ENCODE data around the gene PANK4.

PANK4 gene

GRCh38 chr1:2544093-2544874 is 17.9 kb upstream of the PANK4 start:
- peak; percentile 80 for DNase-seq

GRCh38 chr1:2543543-2544092 is 17.2 kb upstream of the PANK4 start:
- peak; percentile 61 for DNase-seq

DNA sequence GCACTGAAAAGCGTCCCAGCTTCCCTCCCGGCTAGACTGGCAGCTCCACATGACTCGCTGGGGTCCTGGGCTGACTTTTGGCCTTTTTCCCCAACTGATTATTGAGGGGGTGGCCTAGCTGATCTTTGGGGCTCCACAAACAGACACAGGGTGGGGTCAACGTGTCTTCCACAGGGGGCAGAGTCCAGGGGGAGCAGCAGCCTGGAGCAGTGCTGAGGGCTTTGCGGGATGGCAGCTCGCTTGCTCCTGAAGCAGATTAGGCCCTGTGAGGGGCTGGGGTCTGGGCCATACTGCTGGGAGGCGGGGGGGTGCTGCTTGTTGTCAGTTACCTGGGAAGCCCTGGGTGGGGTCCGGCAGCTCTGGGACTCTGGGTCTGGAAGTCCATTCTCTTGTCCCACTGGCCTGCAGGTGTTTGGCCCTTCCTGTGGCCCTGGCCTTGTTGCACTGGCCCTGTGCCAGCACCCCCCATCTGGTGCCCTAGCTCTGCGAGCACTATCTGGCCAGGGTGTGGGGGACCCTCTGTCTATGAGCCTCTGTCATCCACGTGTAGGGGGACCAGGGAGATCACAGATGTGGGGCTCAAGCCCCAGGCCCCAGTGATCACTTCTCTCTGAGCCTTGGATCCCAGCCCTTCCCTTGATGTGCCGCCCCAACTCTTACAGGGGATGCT is 16.0 kb upstream of the PANK4 start:
- DNase-seq = no peak

GRCh38 chr1:2541619-2542245 is 15.3 kb upstream of the PANK4 start:
- peak; percentile 81 for DNase-seq

DNA sequence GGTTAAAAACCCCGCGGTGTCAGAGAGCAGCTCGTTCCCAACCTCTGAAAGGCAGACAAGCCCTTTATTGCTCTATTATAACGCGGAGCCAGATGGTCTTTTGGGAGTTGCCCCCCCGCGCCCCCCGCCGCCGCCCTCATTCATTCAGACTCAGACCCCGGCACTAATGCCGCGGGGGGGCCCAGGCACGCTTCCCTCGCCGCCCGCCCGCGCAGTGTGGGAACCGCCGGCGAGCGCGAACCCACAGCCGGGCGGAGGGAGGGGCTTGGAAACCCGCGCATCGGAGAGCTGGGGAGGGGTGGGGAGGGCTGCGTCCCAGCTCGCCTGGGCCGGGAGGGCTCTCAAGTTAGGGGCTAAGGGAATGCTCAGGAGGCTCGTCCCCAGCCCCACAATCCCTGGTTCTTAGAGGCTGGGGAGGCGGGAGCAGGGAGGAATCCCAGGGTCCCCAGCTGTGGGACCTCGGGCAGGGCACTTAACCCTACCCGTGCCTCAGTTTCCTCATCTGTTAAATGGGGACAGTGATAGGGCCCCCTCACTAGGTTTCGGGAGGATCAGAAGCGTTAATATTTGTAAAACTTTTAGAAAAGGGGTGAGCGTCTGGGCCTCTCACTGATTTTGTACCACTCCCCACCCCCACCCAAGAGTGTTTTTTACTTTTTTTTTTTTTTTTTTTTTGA is 14.6 kb upstream of the PANK4 start:
- no peak for DNase-seq

DNA sequence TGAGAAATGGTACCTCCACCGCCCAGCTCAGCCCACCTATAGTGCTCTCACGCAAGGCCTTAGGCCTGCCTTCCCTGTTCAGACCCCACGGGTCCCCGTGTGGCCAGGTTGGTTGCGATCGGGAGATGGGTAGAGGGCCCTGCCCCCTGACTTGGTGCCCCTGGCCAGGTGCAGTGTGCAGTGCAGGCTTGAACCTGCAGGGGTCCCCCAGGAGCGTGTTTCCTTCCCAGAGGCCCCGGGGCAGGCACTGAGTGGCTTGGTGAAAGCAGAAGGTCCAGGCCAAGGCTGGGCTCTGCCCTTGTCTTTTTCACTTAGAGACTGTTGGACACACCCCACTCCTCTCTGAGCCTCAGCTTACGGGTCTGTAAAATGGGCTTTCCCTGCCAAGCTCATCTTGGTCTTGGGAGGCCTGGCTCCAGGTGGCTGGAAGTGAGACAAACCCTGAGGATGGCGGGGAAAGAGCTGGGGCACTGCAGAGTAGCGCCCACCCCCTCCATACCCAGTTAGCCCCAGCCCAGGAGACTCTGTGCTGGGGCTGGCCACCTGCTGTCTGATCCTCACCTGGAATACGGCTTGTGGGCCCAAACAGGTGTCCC is 13.0 kb upstream of the PANK4 start:
- peak; percentile 43 for DNase-seq

- DNase-seq = no peak
These were observed 12.5 kb upstream of the PANK4 start for GRCh38 chr1:2538872-2539271.

- DNase-seq = no peak
These were observed 12.0 kb upstream of the PANK4 start for GRCh38 chr1:2538376-2538775.

DNA sequence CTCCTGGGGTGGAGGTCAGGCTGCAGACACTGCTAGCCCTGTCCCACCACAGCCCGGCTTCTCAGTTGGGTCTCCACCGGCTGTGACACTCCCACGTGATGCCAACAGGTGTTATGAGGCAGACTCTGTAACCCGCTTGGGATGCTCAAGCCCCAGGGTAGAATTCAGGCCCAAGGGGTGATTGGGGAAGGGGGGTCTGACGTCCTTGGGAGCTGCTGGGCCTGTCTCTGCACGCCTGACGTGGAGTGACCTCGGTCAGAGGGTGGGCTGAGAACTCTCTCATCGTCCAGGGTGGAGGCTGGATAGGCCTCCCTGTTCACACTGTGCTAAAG is 11.4 kb upstream of the PANK4 start:
- no peak for DNase-seq

DNA sequence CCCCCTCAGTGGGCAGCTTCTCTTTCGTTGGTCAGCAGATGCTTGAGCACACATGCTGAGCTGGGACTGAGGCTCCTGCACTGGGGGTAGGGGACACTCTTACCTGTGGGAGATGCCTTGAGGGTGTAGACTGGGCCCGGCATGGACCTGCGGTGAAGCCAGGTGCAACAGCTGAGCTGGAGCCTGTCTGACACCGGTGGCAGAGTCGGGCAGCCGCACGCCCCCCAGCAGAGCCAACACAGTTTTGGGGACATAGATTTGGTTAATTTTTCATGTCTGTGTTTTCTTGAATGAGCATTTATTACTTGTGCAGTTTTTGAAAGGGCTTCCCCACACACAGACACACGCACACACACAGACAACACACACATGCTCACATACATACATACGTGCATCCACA is 9.6 kb upstream of the PANK4 start:
- DNase-seq = no peak

- DNase-seq = no peak
These were observed 9.1 kb upstream of the PANK4 start for GRCh38 chr1:2535455-2535854.

DNA sequence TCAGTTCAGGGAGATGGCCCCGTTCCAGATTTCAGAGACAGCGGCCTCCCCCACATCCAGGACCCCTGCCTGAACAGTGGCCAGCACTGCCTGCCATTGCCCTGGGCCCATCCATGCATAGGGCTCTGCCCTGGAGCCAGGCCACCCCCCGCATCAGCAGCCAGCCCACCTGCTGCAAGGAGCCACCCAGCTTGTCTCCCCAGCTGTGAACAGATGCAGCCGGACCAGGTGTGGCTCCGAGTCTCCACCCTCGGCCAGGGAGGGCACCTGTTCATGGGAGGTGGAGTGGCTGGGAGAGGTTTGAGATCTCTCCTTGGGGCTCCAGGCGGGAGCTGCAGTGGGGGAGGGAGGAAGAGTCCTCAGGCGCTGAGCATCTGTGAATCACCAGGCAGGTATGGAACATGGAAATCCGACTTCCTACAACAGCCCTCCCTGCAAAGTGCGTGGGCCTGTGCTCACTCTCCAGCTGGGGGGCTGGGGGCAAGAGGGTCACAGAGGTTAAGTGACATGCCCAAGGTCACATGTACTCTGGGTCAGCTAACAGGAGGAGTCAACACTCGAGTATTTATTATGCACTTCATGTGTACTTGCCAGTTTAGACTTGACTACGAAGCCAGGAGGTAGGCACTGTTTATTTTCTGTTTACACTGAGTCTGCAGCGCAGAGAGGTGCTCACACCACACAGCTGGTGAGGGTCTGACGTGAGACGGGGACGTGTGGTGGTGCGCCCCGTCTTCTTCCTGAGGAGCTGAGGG is 8.5 kb upstream of the PANK4 start:
- DNase-seq = no peak

GRCh38 chr1:2534315-2534686 is 7.9 kb upstream of the PANK4 start:
- DNase-seq = no peak

- DNase-seq = no peak
These were observed 7.0 kb upstream of the PANK4 start for GRCh38 chr1:2533365-2533764.

DNA sequence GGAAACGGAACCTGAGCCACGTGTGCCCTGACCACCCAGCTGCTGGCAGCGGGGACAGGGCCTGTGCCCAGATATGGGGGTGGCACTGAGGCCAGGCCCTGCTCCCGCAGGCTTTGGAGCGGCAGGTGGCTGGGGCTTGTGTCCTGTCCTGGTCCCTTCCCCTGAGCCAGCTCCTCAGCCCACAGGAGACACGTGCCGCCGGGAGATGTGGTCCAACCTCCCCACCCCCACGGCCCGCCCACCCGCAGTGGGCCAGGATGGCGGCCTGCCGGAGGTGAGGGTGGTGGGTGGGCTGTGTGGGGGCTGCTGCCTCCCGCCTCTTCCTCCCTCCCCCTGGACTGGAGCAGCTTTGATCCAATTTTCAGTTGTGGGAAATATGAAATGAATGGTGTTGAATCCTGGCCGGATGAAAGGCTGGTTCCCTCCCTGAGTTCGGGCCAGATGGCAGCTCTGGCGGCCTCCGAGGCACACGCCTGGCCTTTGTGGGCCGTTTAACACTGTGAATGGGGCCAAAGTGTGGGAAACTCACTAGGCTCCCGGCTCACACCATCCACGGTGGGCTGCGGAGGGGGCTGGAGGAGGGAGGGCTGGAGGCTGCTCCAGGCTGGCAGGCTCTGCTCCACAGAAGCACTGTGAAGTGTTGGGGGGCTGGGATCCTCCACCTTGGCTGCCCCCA is 6.2 kb upstream of the PANK4 start:
- no peak for DNase-seq

DNA sequence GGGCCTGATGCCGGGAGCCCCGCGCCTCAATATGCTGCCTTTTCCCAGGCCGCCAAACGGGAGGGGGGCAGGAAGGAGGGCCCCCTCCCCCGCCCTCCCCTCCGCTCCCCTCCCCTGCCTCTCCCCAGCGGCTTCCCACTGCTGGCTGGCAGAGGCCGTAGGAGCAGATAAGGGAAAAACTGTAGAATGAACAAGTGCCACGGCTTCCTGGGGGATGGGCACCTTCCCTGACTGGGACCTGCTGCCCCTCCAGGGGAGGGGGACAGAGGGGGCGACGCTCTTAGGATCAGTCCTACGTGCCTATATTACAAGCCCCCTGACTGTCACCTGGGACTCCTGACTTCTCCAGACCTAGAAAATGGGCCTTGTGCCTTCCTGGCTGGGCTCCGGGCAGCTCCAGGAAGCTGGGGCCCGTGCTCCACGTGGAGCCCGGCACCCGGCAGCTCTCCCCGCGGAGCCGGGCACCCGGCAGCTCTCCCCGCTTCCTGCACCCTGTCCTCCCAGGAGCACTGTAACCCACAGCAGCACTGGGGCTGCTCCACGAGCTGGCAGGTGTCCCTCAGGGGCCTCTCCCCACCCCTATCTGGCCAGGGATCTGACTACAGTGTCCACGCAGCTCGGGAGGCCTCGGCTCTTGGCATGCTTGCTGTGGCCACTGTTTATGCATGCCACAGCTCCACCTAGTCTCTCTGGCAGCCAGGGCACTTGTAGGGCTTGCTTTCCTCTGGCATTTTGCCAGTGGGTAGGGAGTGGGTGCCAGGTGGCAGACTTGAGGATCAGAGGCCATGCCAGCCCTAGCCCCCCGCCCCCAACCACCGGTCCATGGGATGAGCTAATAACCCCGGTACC is 4.3 kb upstream of the PANK4 start:
- DNase-seq = peak; percentile 86

GRCh38 chr1:2529784-2530512 is 3.6 kb upstream of the PANK4 start, which contains the start of gene HES5:
Gene HES5, minus strand, starts transcription at chr1:2530263. Its CDS starts 99 bp downstream, at chr1:2530164.
- peak; percentile 70 for DNase-seq

DNA sequence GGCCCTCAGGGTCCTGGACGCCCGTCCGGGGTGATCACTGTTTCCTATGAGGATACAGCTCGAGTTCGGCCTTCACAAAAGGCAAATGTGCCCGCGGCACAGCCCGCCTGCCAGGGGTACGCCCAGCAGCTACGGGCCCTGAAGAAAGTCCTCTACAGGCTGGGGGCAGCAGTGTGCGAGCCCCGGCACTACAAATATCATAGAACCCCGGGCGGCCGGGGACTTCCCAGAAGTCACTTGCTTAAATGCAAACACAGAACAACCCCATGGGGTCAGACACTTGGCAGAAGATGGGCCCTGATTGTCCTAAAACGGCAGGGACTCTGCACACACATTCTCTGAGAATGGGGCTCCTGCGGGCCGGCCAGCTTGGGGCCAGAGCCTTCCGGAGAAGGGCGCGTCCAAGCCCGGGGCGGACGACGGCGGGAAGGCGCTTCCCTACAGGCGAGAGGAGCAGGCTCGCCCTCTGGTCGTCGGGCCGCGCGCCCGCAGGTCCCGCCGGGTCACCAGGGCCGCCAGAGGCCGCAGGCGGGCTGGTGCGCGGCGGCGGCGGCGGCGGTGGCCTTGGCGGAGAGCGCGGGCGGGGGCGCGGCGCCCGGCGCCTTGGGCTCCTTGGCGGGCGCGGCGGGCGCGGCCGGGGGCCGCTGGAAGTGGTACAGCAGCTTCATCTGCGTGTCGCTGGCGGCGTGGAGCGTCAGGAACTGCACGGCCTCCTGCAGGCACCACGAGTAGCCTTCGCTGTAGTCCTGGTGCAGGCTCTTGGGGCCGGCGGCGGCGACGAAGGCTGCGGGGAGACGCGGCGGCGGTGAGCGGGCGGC is 2.8 kb upstream of the PANK4 start:
- DNase-seq = peak; percentile 72

- DNase-seq = no peak
These were observed 2.2 kb upstream of the PANK4 start for GRCh38 chr1:2528611-2528965.

Data from hematopoietic multipotent progenitor cell treated with erythropoietin and hydrocortisone succinate and interleukin-3 and kit ligand, for 8 days (in vitro differentiated cells).